Hepatocyte (in vitro differentiated cells): ENCODE results near the gene ARAF.

ENCODE experiments used
- CTCF ChIP-seq: fragments of 200-600 bp; sonication (generic); IDR thresholded peaks from 2 replicates; pipeline ENCODE4 v1.5.1; 2016; ENCODE audit warnings: antibody characterized with exemption, mild to moderate bottlenecking; ENCODE audit not compliant: poor library complexity
- EZH2 ChIP-seq: fragments of 200-600 bp; sonication (generic); IDR thresholded peaks from 2 replicates; pipeline ENCODE4 v1.6.1; 2016; ENCODE audit warnings: antibody characterized with exemption, mild to moderate bottlenecking, borderline replicate concordance
- EZH2phosphoT487 ChIP-seq: fragments of 200-600 bp; sonication (generic); IDR thresholded peaks from one replicate; pipeline ENCODE4 v1.6.1; 2018; ENCODE audit warnings: antibody characterized with exemption, mild to moderate bottlenecking, low read depth, moderate library complexity; ENCODE audit not compliant: unreplicated experiment, severe bottlenecking

GRCh38 chrX:47543496-47543895 is 17.5 kb upstream of the ARAF start:
- no peak for TF ChIP-seq CTCF
- no peak for TF ChIP-seq EZH2
- TF ChIP-seq EZH2phosphoT487 = no peak
